CD4-positive, alpha-beta memory T cell (primary cell): ENCODE results near the gene ERC2. TPM values are rescaled to one million over a fixed set of nuclear protein-coding genes. Genes with fewer than 3 reads are reported as not detected.

Source experiments
- CTCF ChIA-PET: fragments of 350-600 bp; sonication (Branson Sonifier 250); formaldehyde crosslinking; loops from one replicate; lab custom pipeline; 2021; ENCODE audit warnings: inconsistent platforms; ENCODE audit not compliant: partially characterized antibody; lab: Charles Lee
- POLR2A ChIA-PET: fragments of 350-600 bp; sonication (Branson Sonifier 250); formaldehyde crosslinking; loops from one replicate; lab custom pipeline; 2021; ENCODE audit not compliant: partially characterized antibody; lab: Charles Lee
- DNase-seq, 5 donors: peaks; one replicate each; pipeline versions ENCODE4 v3.0.0 to v3.0.0-alpha.2; 2020 to 2022; ENCODE audit warnings: mixed read lengths in 1 of 5
- H3K27ac ChIP-seq: one replicate; pipeline ENCODE4 v1.7.0; 2013; ENCODE audit warnings: low read depth, low read length
- H3K27me3 ChIP-seq: 2 replicates; pipeline ENCODE4 v1.7.0; 2013; ENCODE audit warnings: mild to moderate bottlenecking, low read length, moderate library complexity; ENCODE audit not compliant: insufficient read depth
- H3K36me3 ChIP-seq: 2 replicates; pipeline ENCODE4 v1.7.0; 2013; ENCODE audit warnings: mild to moderate bottlenecking, low read length, moderate library complexity; ENCODE audit not compliant: insufficient read depth
- H3K4me1 ChIP-seq: 2 replicates; pipeline ENCODE4 v1.7.0; 2013; ENCODE audit warnings: mild to moderate bottlenecking, low read length, moderate library complexity; ENCODE audit not compliant: insufficient read depth
- H3K4me3 ChIP-seq, 2 donors: one replicate each; pipeline ENCODE4 v1.7.0; 2013; ENCODE audit warnings: low read length in 2 of 2, mild to moderate bottlenecking in 1 of 2
- H3K9me3 ChIP-seq, 2 donors: one replicate each; pipeline ENCODE4 v1.7.0; 2013; ENCODE audit warnings: low read length in 2 of 2, control low read depth in 1 of 2; ENCODE audit not compliant: control insufficient read depth in 1 of 2
- H3K27ac Mint-ChIP-seq, 7 donors: one replicate each; pipeline ENCODE4 v1.8.0; 2020 to 2021; ENCODE audit warnings: mixed read lengths in 7 of 7, mild to moderate bottlenecking in 6 of 7, inconsistent platforms in 3 of 7, moderate library complexity in 3 of 7
- H3K27me3 Mint-ChIP-seq, 2 donors: one replicate each; pipeline ENCODE4 v1.8.0; 2020 to 2021; ENCODE audit warnings: mixed read lengths in 2 of 2
- H3K36me3 Mint-ChIP-seq, 2 donors: one replicate each; pipeline ENCODE4 v1.8.0; 2020 to 2021; ENCODE audit warnings: mixed read lengths in 2 of 2, inconsistent platforms in 1 of 2, mild to moderate bottlenecking in 1 of 2
- H3K4me1 Mint-ChIP-seq, 4 donors: one replicate each; pipeline ENCODE4 v1.8.0; 2020 to 2021; ENCODE audit warnings: mixed read lengths in 4 of 4, mild to moderate bottlenecking in 1 of 4
- H3K4me3 Mint-ChIP-seq, 8 donors: one replicate each; pipeline ENCODE4 v1.8.0; 2020 to 2021; ENCODE audit warnings: mixed read lengths in 8 of 8, mild to moderate bottlenecking in 7 of 8, moderate library complexity in 6 of 8, inconsistent platforms in 3 of 8
- H3K9me3 Mint-ChIP-seq, 8 donors: one replicate each; pipeline ENCODE4 v1.8.0; 2020 to 2021; ENCODE audit warnings: mixed read lengths in 8 of 8, mild to moderate bottlenecking in 5 of 8, inconsistent platforms in 3 of 8, moderate library complexity in 1 of 8
- intact Hi-C: fragments of 100-400 bp; cut with micrococcal nuclease; formaldehyde crosslinking; loops from one replicate; pipeline ENCODE4 v1.15.1; 2023
- polyA plus RNA-seq, 2 donors: library from polyadenylated mRNA; unstranded; fragments of 300-500 nt; fragmentation: Illumina TruSeq; gene quantifications; one replicate each; pipeline ENCODE4 v1.2.3, GENCODE V29; 2021
- total RNA-seq, 2 experiments: library from RNA; stranded (reverse); gene quantifications; one replicate each; pipeline ENCODE4 v1.2.3, GENCODE V29; 2021

The ERC2 gene
- total and polyA plus RNA-seq, 4 experiments from 2014 or later, result not detected

DNA sequence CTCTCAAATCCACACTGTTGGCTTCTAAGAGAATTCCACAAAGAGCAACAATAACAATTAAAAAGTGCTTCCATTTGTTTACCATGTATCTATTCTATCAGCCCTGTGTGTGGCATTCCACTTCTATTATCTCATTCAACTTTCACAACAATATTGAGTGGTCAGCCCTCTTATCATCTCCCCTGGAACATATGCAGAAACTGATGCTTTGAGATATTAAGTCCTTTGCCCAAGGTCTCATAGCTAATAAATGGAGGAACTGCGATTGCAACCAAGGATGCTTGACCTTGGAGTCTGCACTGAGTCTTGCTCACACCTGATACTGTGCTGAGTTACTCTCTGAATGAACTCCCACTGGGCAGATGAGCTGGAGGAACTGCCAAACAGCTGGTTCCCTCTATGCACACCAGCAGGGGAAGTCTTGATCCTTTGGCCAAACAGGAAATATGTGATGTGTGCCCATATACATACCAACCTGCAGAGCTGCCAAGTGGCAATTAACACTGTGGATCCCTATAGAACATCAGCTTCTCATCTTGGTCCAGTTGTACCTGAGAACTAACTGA lies 836.4 kb downstream of the ERC2 start:
- DNase-seq, result no peak
- H3K27me3 ChIP-seq, result no peaks in the 10 kb centered on the region
- Mint-ChIP-seq H3K27ac (no peak overlapping the region), H3K27me3 (no peaks in the 10 kb centered on the region), H3K4me1 (no peaks in the 10 kb centered on the region), H3K4me3 (no peak overlapping the region), H3K9me3 (peaks cover 0 to 7% (median 3%) of the 10 kb centered on the region in 8 donors), H3K36me3 (no peaks in the 10 kb centered on the region)
- intact Hi-C loops, result no loop called here
- CTCF ChIA-PET, result no interaction called here
- no peaks in the 10 kb centered on the region for H3K36me3 ChIP-seq
- H3K4me1 ChIP-seq, result no peaks in the 10 kb centered on the region
- no peak overlapping the region for H3K27ac ChIP-seq
- POLR2A ChIA-PET, result no interaction called here
- no peak overlapping the region for H3K4me3 ChIP-seq
- H3K9me3 ChIP-seq, result no peaks in the 10 kb centered on the region

DNA sequence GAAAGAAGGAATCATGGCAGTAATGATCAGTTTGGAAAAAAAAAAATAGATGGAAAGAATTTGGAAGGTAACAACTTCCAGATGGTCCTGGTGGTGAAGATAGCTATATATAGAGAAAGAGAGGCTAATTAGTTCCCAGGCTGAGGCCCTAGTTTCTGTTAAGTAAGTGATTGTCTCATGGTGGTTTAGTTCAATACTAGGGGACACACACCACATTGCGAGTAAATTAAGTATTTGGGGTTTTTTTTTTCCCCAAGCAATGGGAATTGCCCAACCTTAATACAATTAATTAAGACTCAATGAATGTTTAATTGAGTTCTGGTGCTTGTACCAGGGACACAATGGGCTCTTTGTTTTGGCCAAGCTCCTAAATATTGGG lies 837.4 kb downstream of the ERC2 start:
- no peaks in the 10 kb centered on the region for H3K9me3 ChIP-seq
- H3K4me1 Mint-ChIP-seq, result no peaks in the 10 kb centered on the region
- H3K36me3 ChIP-seq, result no peaks in the 10 kb centered on the region
- peaks cover 0 to 7% (median 2%) of the 10 kb centered on the region in 8 donors for H3K9me3 Mint-ChIP-seq
- no peaks in the 10 kb centered on the region for H3K27me3 Mint-ChIP-seq
- DNase-seq, result no peak
- H3K4me3 Mint-ChIP-seq, result no peak overlapping the region
- intact Hi-C loops, result no loop called here
- H3K27me3 ChIP-seq, result no peaks in the 10 kb centered on the region
- H3K36me3 Mint-ChIP-seq, result no peaks in the 10 kb centered on the region
- H3K27ac Mint-ChIP-seq, result no peak overlapping the region
- no peak overlapping the region for H3K27ac ChIP-seq
- POLR2A ChIA-PET, result no interaction called here
- CTCF ChIA-PET, result no interaction called here
- H3K4me1 ChIP-seq, result no peaks in the 10 kb centered on the region
- H3K4me3 ChIP-seq, result no peak overlapping the region

DNA sequence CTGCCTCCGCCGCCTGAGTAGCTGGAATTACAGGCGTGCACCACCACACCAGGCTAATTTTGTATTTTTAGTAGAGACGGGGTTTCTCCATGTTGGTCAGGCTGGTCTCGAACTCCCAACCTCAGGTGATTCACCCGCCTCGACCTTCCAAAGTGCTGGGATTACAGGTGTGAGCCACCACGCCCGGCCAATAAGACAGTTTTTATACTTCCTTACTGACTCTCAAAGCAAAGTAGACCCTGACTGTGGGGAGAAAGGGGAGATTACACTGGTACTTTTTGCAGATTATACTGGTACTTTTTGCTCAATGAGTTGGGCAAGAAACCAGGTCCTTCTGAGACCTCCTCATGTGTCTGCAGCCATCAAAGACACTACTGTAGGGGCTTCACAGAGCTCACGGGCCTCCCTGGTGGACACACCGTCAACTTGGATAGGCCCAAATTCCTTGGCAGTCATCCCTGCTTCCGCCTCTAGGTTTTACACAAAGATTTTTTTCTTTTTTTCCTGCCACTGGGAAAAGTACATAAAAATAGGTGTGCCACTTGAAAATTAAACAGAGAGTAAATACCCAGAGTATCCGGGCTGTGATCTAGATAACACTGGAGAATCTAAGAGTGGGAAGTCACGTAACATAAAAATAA lies 837.9 kb downstream of the ERC2 start:
- intact Hi-C loops, result no loop called here
- POLR2A ChIA-PET, result no interaction called here

DNA sequence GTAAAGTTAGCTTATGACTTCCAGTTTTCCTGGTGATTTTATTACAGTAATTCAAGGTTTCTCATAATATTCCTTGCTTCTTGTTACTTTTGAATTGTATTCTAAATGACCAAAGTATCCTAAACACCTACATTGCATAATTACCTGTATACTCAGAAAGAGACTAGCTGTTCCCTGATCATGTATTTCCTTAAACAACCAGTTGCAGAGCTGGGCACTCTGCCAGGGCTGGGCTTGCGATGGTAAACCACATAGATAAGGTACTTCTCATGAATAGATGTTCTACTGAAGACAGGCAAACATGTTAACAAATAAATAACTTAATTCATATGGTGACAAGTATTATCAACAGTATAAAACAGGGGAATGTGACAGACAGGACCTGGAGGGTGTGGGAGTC lies 838.8 kb downstream of the ERC2 start:
- no peaks in the 10 kb centered on the region for H3K9me3 ChIP-seq
- Mint-ChIP-seq H3K4me3 (no peak overlapping the region), H3K4me1 (no peaks in the 10 kb centered on the region), H3K36me3 (no peaks in the 10 kb centered on the region), H3K27me3 (no peaks in the 10 kb centered on the region), H3K27ac (no peak overlapping the region), H3K9me3 (peaks cover 0 to 9% (median 2%) of the 10 kb centered on the region in 8 donors)
- ChIA-PET POLR2A (no interaction called here), CTCF (no interaction called here)
- no peak overlapping the region for H3K4me3 ChIP-seq
- no peaks in the 10 kb centered on the region for H3K27me3 ChIP-seq
- no peaks in the 10 kb centered on the region for H3K36me3 ChIP-seq
- intact Hi-C loops, result no loop called here
- H3K27ac ChIP-seq, result no peak overlapping the region
- DNase-seq, result no peak
- H3K4me1 ChIP-seq, result no peaks in the 10 kb centered on the region

More for the DNA sequence above, 837.9 kb downstream of the ERC2 start:
- H3K27me3 ChIP-seq, result no peaks in the 10 kb centered on the region
- no peak for DNase-seq
- Mint-ChIP-seq H3K4me3 (no peak overlapping the region), H3K27ac (no peak overlapping the region), H3K27me3 (no peaks in the 10 kb centered on the region), H3K4me1 (no peaks in the 10 kb centered on the region), H3K9me3 (peaks cover 0 to 7% (median 2%) of the 10 kb centered on the region in 8 donors), H3K36me3 (no peaks in the 10 kb centered on the region)
- H3K27ac ChIP-seq, result no peak overlapping the region
- no peak overlapping the region for H3K4me3 ChIP-seq
- CTCF ChIA-PET, result no interaction called here
- no peaks in the 10 kb centered on the region for H3K36me3 ChIP-seq
- H3K4me1 ChIP-seq, result no peaks in the 10 kb centered on the region
- no peaks in the 10 kb centered on the region for H3K9me3 ChIP-seq

DNA sequence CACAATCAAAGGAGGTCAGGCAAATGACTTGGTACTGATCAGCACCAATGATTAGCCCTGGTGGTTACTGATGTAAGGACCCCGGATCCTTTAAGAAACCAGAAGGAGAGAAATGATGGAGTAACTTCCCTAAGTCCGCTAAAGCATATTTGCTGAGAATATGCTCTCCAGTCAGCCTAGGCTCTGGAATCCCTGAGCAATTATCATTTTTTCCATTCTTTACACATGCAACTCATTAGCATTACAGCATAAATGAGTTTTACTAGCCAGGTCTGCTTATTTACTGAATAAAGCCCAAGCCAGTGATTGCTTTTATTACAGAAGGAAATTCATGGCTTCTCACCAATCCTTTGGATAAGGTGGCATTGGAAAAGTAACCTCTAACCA lies 842.0 kb downstream of the ERC2 start:
- no peaks in the 10 kb centered on the region for H3K36me3 ChIP-seq
- intact Hi-C loops, result no loop called here
- H3K27me3 ChIP-seq, result no peaks in the 10 kb centered on the region
- H3K4me3 ChIP-seq, result no peak overlapping the region
- Mint-ChIP-seq H3K4me1 (no peaks in the 10 kb centered on the region), H3K4me3 (no peak overlapping the region), H3K27me3 (no peaks in the 10 kb centered on the region), H3K36me3 (no peaks in the 10 kb centered on the region), H3K9me3 (peaks cover 0 to 17% (median 2%) of the 10 kb centered on the region in 8 donors), H3K27ac (no peak overlapping the region)
- H3K27ac ChIP-seq, result no peak overlapping the region
- no peak for DNase-seq
- POLR2A ChIA-PET, result no interaction called here
- CTCF ChIA-PET, result no interaction called here
- no peaks in the 10 kb centered on the region for H3K9me3 ChIP-seq
- H3K4me1 ChIP-seq, result no peaks in the 10 kb centered on the region

DNA sequence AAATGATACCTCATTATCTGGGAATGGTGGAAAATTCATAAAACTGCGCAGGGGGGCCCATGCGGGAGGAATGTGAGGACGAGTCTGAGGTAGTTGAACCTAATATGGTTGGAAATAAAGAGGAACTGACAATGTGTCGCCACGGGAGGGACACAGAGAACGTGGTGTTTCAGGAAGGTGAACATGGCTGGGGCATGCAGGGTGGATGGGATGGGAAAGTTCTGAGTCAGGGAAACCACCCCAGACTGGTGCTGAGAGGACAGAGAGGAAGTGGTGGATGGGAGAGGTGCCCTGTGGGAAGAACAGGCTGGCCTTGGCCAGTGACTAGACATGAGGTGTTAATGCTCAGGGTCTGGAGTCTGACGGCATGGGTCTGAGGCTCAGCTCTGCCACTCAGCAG lies 844.0 kb downstream of the ERC2 start:
- Histone ChIP-seq H3K27me3 (no peaks in the 10 kb centered on the region), H3K36me3 (no peaks in the 10 kb centered on the region), H3K4me1 (no peaks in the 10 kb centered on the region), H3K9me3 (no peaks in the 10 kb centered on the region), H3K4me3 (no peak overlapping the region), H3K27ac (no peak overlapping the region)
- no peaks in the 10 kb centered on the region for H3K4me1 Mint-ChIP-seq
- intact Hi-C loops, result no loop called here
- no peaks in the 10 kb centered on the region for H3K27me3 Mint-ChIP-seq
- no peaks in the 10 kb centered on the region for H3K36me3 Mint-ChIP-seq
- ChIA-PET POLR2A (no interaction called here), CTCF (no interaction called here)
- no peak overlapping the region for H3K4me3 Mint-ChIP-seq
- no peak for DNase-seq
- no peak overlapping the region for H3K27ac Mint-ChIP-seq
- H3K9me3 Mint-ChIP-seq, result peaks cover 0 to 13% (median 2%) of the 10 kb centered on the region in 8 donors

DNA sequence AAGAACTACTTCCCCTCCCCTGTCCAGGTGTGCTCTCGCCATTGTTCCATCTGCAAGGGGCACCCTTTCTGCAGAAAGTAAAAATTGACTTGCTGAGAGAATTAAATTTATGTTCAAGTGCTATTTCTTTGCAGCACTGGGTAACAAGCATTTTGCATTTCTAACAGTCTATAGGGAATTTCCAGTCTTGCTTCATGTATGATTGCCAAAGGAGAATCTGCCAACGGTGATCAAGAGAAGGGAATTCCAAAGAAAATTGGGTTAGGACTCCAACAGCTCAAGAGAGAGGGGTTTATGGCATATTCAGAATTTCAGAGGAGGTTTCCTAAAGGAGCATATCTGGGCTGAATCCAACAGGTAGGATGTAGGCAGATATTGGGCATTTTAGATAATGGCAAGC lies 844.5 kb downstream of the ERC2 start:
- Mint-ChIP-seq H3K9me3 (peaks cover 0 to 13% (median 2%) of the 10 kb centered on the region in 8 donors), H3K36me3 (no peaks in the 10 kb centered on the region)
- DNase-seq, result no peak

More for the DNA sequence above, 844.5 kb downstream of the ERC2 start:
- intact Hi-C loops, result no loop called here
- Histone ChIP-seq H3K4me3 (no peak overlapping the region), H3K27ac (no peak overlapping the region), H3K4me1 (no peaks in the 10 kb centered on the region), H3K9me3 (no peaks in the 10 kb centered on the region), H3K27me3 (no peaks in the 10 kb centered on the region), H3K36me3 (no peaks in the 10 kb centered on the region)
- H3K4me1 Mint-ChIP-seq, result no peaks in the 10 kb centered on the region
- no peak overlapping the region for H3K4me3 Mint-ChIP-seq
- H3K27ac Mint-ChIP-seq, result no peak overlapping the region
- ChIA-PET POLR2A (no interaction called here), CTCF (no interaction called here)
- no peaks in the 10 kb centered on the region for H3K27me3 Mint-ChIP-seq
